GM21360 (cell line): Measurements from ENCODE around the gene CD69.
A peak's percentile ranks its signal among the peaks of the same experiment; 100 is the strongest.

Experiments
- ATAC-seq: cut with Tn5 transposase; IDR thresholded peaks from one replicate; pipeline ENCODE4 v1.9.1; 2021; ENCODE audit warnings: mild to moderate bottlenecking, moderate library complexity; ENCODE audit not compliant: unreplicated experiment

The CD69 gene

DNA sequence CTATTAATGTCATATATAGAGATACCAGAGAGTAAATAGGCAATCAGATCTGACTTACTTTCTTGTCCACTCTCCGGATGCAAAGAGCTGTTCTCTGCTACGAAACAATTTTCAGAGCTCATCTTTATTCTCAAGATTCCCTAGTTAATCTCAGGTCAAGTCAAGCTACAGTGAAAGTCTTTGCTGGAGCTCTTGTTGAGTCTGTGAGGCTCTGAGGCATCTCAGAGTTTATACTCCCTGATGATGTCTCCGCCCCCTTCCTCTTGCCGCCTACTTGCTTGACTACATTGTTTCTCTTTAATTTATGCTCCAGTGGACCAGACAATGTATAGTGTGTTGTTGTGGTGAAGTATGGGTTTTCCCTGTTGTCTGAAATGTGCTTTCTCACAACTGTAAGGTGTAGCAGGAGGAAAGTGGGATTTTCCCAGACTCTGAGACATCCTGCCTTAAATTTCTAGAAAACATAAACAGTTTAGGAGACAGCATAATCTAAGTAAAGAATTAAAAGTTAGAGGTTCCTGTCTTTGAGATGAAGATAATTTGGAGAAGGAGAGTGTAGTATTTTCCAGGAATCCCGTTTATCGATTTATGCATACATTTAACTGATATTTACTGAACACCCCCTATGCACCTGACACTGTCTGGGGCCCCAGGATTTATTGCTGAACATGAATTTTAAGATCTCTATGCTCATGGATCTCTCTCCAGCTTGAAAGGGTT lies at the start of gene CD69:
Gene CD69 (minus strand): TSS at position 203 of the 720 bp plus-strand sequence. CDS start 81 bp downstream, at position 122.
- peak; percentile 35 for ATAC-seq

DNA sequence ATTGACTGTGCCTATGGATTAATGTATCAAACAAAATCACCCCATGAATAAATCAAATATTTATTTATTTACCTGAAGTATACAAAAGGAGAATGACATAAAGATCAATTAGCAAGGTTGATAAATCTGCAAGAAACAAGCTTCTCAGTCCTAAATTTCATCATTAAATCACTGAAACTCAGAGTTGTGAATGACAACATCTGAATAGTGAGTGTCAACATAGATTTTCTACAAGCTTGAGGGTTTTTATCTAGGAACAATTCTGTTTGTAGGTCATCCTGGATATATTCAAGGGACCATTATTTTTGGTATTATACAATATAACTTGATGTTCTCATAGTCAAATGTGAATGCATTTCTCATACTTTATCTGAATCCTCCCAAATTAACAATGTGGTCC lies 49.2 kb upstream of the CD69 start:
- ATAC-seq = no peak

DNA sequence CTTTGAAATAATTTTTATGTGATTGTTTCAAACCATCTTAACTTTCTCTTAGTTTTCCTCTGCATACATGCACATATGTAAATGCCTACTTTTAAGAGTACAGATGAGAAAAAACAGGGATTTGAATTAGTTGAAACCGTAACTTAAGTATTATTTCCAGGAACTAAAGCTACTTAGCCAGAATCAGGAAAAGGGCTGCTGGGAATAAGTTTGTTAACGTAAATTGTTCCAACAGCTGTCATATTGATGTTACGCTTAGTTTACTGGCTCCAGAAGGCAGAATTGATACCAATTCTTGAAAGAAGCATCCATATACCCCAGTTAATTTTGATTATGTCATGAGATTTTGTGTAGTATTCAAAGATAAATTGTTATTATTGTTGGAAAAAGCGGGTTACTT lies 48.6 kb upstream of the CD69 start:
- no peak for ATAC-seq

DNA sequence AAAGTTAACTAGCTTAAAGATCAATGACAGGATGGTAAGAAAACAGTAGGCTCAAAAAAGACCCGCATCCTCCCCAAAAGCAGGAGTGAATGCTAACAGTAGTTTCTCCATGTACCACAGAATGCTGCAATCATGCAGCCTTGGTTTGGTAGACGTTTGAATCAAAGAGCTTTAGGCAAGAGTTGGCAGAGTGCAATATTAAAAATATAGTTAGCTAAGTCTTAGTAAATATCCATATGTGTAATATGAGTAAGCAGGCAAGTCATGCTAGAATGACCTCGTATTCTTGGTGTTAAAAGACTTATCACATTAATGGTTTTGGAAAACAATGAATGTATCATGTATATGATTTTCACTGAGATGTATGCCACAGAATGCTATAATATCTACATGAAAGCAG lies 47.8 kb upstream of the CD69 start:
- no peak for ATAC-seq

DNA sequence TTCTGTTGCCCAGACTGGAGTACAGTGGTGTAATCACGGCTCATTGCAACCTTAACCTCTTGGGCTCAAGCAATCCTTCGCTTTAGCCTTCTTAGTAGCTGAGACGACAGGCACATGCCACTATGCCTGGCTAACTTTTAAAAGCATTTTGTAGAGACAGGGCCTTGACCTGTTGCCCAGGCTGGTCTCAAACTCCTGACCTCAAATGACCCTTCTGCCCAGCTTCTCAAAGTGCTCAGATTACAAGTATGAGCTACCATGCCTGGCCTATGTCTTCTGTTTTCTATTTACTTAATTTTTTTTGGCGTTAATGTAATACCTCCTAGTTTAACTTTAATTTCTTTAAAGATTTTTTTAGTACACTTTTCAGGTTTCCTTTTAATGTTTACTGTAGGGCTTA lies 46.0 kb upstream of the CD69 start:
- ATAC-seq = no peak

DNA sequence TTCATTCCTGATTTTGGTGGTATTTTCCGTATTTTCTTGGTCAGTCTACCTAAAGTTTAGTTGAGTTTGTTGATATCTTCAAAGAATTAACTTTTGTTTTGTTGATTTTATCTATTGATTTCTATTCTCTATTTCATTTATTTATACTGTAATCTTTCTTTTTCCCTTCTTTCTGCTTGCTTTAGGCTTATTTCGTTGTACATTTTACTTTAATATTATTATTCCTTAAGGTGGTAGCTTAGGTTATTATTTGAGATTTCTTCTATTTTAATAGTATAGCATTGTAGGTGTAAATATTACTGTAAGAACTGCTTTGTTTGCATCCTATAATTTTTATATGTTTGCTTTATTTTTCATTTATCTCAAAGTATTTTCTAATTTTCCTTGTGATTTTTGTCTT lies 45.2 kb upstream of the CD69 start:
- no peak for ATAC-seq

DNA sequence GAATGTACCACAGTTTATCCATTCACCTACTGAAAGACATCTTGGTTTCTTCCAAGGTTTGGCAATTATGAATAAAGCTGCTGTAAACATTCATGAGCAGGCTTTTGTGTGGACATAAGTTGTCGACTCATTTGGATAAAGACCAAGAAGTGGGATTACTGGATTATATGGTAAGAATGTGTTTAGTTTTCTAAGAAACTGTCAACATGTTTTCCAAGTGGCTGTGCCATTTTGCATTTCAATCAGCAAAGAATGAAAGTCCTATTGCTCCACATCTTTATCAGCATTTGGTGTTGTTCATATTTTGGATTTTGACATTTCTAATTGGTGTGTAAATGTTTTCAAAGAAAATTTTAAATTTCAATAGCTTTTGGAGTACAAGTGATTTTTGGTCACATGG lies 39.3 kb upstream of the CD69 start:
- ATAC-seq = no peak

DNA sequence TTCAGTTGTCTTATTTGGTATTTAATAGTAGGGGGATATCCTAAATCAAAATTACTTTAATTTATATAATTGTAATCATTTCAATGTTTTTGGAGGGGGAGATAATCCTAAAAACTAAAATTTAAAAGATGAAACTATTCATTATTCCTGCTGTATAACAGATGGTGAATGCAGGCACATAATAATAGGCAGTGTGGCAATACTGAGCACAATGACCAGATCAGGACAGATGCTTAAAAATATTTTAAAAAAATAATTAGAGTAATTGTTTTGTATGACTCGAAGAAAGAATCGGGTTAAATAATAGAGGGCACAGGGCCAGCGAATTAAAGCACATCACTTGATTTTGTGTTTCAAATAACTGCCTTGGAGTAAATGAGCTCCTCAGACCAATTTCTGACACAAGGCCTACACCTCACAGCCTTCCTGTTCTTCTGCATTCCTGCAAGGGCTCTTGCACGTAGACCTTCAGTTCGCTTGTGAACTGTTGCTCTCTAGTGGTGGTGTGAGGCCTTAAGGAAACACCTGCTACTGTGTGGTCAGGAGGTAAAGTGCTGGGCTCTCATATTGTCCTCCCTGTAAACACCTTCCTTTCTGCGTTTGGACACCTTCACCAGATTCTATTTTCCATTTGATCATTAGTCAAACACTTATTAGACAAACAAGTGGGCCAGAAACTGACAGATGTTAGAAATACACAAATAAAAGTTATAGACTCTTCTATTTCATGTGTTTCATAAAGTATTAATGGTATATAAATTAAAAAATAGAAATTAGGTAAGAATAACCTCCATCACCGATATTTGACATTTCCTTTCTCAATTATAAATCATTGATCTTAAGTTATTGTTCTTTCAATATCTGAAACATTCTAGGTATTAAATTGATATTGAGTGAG lies 37.3 kb upstream of the CD69 start:
- ATAC-seq = peak; percentile 98

DNA sequence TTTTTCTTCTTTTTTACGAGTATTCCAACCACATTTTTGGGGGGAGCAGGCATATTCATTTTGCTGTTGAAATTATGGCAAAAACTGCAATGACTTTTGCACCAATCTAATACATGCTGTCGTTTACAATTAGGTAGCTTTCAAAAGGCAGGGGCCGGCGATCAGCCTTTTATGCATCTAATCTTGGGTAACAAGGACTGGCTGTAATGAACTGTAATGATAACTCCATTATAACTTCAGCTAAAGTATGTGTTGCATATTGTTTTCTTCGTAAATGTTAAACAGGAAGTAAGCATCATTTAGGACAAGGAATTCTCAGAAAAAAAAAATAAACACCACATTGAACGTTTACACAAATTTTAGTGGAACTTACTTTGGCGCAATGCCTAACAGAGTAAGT lies 36.3 kb upstream of the CD69 start:
- no peak for ATAC-seq

DNA sequence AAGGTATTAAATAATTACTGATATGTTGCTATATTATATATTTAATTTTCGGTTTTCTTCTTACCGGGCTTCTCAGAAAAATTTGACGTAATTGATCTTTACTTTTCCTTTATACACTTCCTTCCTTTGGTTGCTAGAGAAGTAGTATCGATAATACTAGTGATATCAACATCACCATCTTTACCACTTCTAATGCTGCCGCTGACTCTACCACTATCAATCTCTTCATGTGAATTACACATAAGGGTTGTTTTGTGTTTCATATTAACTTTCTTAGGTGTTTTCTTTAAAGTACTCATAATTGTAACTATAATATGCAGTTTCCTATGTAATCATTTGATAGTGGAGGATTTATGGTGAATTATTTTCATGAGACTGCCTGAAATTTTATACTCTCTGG lies 35.6 kb upstream of the CD69 start:
- ATAC-seq = no peak

DNA sequence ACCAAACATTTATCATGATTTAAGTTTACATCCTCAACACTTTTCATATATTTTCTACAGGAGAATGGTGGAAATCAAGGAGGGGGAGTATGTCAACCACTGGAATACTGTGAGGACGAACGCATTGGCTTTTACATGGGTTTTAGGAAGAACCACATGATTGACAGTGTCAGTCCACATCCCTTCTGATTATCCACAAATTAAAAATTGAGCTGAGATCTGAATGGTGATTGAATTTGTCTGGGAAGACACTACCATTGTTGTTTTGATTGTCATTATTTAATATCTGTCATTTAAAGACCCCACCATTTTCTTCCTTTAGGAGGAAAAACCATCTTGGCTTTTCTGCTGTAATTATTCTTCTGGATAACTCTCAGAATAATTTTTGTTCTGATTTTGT lies 35.2 kb upstream of the CD69 start:
- ATAC-seq = no peak

DNA sequence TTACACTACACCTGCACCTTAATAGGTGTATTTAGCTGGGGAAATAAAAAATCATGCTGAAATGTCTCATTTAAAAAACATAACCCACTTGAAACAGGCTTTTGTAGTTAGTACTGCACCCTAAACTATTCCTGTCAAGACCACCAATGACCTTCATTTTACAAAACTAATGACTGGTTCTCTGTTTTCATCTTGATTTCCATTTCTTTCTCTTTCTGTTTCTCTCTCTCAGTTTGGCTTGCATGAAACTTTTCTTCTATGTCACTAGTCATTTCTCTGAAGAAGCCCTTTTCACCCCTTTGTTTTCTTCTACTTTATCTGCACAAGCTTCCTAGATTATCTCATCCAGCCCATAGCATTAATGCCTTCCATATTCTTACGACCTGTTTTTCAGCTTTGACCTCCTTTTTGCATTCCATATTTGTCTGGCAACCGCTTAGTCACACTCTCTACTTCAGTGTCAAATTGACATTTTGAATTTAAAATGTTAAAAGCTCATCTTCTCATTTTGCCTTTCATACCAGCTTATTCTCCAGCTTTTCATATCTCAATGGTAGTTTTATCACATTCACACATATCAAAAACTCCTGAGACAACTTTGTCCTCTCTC lies 33.9 kb upstream of the CD69 start:
- no peak for ATAC-seq

DNA sequence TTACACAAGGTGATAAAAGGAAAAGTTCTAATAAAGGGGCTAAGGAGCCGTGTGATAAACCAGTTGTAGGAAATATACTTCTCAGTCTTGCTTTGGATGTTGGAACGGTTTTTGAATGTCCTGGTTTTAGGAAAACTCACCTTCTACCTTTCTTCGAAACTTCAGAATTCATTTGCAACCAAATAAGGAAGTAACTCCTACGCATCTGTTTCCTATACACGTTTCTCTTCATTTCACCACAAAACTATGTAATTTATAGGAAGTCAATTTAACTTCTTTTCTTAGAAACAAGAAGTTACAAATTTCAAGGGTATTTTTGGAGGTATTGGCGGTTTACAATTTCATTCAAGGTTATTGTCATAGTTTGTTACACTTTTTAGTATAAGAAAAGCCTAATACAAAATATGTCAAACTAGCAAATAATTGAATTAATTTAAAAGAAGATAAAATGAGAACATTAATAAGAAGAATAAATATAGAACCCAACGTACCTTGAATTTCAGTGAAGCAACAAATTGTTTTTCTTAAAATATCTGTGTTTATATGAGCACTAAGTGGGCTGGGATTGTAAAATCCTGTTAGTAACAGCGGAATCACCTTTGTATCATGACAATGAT lies 33.2 kb upstream of the CD69 start:
- ATAC-seq = no peak

DNA sequence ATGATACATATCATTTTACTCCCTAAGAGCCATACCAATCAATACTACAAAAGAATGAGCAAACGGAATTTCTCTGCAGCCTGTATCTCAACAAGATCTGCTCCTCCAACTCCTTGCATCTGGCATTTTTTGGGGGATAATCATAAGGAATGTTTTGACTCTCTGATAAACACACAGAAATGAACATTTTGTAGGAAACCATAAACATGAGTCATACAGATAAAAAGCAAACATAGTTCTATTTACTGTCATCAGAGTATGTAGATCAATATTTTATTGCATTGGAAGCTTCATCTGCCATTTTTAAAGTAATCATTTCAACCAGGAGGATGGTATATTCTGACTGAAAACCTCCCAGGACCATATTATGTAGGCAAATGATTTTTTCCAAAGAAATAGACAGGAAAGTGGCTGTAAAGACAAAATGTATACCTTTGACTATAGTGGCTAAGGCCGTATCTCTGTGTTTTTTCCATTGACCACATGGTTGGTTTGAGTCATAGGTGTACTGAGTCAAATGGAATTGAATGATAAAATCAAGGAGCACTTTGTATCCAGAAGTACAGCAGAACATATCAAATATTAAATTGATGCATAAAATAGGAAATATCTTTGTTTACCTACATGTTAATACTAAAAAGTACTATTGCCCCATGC lies 32.4 kb upstream of the CD69 start:
- ATAC-seq = no peak

DNA sequence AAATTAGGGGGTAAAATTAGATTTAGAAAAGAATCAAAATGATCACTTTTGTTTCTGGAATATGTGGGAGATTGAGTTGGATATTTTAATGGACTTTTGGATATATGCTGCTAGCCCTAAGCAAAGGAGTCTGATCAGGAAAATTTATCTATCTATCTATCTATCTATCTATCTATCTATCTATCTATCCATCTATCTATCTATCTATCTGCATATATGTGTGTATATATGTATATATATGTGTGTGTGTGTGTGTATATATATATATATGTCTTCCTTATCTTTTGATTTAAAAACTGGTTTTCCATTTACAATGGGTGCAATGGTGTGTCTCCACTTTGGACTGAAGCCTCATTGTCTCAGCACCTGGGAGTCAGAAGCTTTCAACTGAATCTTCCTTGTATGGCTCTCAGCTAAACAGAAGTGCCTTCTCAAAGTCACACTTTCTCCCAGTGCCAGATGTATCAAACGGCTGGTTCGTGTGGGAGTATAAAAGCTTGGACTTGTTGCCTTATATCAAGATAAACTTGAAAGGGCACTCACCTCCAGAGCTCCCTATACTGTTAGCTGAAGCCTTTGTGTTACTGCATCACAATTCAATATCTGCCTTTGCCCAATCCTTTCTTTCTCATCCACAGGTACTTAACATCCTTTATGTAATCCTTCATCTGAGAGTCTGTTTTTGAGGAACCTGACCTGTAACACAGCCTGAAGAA lies 31.6 kb upstream of the CD69 start:
- ATAC-seq = no peak

DNA sequence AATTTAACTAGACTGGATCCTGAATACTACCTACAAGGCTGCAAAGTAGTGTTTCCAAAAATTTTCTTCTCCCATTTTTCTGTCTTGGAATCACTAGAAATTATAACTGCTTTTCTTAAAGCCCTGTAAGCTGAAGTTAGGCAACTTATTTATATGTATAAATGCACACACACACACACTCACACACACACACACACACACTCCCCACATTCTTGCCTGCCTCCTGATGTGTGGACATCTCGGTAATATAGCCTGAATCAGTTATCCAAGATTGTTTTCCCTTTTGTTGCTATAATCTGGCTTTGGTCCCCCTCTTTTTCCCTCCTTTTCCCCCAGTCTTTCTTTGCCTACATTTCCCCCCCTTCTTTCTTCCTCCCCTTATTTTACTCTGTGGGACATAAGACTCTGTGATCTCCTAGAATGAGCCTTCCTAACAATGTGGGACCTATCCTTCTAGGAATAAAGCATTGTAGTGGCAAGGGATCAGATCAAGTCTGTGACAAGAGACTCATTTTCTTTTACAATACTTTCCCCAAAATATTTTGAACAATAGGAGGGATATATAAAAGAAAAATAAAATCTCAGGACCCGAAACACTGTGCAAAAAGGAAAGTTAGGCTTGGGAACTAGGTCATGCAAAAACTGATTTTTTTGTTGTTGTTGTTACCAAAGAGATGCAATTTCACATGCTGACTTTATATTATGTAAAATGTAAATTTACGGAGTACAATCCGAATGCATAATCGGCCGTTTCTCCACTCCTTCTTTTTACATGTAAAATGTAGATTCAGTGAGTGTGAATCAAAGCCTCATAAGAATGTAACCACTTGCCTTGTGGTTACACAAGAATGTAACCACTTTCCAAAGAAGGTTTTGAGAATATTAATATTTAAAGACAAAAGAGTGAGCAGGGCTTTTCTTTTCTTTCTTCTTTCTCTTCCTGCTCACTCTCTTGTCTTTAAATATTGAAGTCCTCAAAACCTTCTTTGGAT lies 26.3 kb upstream of the CD69 start:
- ATAC-seq = no peak

DNA sequence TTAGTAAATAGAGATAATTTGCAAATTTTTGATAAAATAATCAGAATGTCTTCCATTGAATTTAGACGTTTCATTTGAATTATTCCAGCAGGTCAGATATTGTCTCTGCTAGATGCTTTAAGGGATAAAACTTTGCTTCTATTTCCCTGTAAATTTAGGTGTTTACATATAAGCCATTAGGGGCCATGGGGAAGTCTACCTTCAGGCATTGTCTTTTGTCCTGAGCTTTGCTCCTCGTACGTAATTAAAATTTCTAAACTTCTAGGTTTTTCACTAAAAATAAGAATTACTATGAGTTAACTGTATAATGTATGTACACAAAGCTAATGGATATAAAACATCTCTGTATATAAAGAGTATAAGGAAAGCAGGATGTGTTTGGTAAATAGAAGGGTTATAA lies 24.1 kb upstream of the CD69 start:
- no peak for ATAC-seq

DNA sequence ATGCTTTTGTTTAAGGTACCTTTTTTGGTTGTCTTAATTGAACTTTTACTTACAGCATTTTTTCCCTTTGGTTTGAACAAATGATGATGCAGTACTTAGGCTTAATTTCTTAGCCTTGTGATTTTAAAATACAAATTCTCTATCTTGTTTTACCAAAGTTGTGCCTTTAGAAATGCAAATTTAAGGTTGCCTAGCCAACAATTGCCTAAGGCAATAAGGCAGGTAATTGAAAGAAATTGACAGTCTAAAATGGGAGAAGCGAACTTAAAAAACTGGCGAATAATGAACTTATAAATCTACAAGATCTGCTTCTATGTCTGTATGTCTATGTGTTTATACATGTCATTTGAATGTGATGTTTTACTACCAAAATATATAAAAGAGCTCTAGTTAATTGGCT lies 23.6 kb upstream of the CD69 start:
- no peak for ATAC-seq
